GM12891 (cell line): ENCODE results near the gene KCNQ2.

ENCODE experiments used
- POLR2A ChIP-seq: IDR thresholded peaks from 2 replicates; pipeline ENCODE4 v1.6.1; 2011; ENCODE audit warnings: low read depth, low read length, control low read depth
- POLR2AphosphoS5 ChIP-seq: IDR thresholded peaks from 2 replicates; pipeline ENCODE4 v1.6.1; 2011; ENCODE audit warnings: low read depth, low read length, control low read depth
- SPI1 ChIP-seq: IDR thresholded peaks from 2 replicates; pipeline ENCODE4 v1.6.1; 2011; ENCODE audit warnings: low read depth, low read length, control low read depth

DNA sequence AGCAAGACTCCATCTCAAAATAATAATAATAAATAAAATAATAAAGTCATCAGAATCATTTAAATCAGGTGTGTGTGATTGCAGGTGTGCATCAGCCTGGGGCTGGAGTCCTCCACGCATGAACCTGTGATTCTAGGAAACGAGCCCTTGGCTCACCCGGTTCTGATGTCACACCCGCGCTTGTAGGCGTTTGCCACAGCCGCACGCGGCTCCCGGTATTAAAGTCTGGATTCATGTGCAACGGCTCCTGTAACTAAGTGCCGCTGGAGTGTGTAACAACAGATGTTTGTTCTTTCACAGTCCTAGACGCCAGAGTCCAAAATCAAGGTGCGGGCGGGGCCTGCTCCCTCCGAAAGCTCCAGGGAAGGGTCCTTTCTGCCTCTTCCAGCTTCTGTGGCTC is 45.2 kb downstream of the KCNQ2 start:
- TF ChIP-seq POLR2AphosphoS5, result no peak
- TF ChIP-seq SPI1, result no peak
- no peak for TF ChIP-seq POLR2A
